A549 (cell line): Measurements from ENCODE around the gene UBE3B.

Source experiments
- CHD4 ChIP-seq: fragments of 200-600 bp; sonication (generic); IDR thresholded peaks from 2 replicates; pipeline ENCODE4 v1.6.1; 2016; ENCODE audit warnings: antibody characterized with exemption, mild to moderate bottlenecking, borderline replicate concordance
- CTCF ChIP-seq: fragments of >200 bp; sonication (Bioruptor Twin); formaldehyde crosslinking; IDR thresholded peaks from 3 replicates; pipeline ENCODE4 v1.5.1; 2016
- EP300 ChIP-seq, 2 experiments: fragments of >200 bp; sonication (Bioruptor Twin); formaldehyde crosslinking; IDR thresholded peaks; 2 replicates in 1 of 2; 3 replicates in 1 of 2; pipeline ENCODE4 v1.6.1; 2016 to 2017
- PBX3 ChIP-seq: IDR thresholded peaks from 2 replicates; pipeline ENCODE4 v1.6.1; 2012

- no peak for TF ChIP-seq CTCF
- TF ChIP-seq CHD4, result no peak
- TF ChIP-seq PBX3, result no peak
- no peak for TF ChIP-seq EP300 (IDR thresholded peaks at IDR 0.05)
Observed at GRCh38 chr12:109483346-109483745, 5.9 kb downstream of the UBE3B start.
